Left ventricle myocardium inferior (tissue), 1 donor: Measurements from ENCODE around the gene KRT82. TPM values are rescaled to one million over a fixed set of nuclear protein-coding genes. Genes with fewer than 3 reads are reported as not detected.

Experiments
- DNase-seq: peaks from one replicate; pipeline ENCODE4 v3.0.0-alpha.2; 2020
- H3K27ac ChIP-seq: fragments of 200-600 bp; replicated peaks from 2 replicates; pipeline ENCODE4 v1.8.0; 2021
- H3K27me3 ChIP-seq: fragments of 200-600 bp; 2 replicates; pipeline ENCODE4 v1.8.0; 2021; ENCODE audit warnings: low read depth
- H3K36me3 ChIP-seq: fragments of 200-600 bp; 2 replicates; pipeline ENCODE4 v1.8.0; 2021
- H3K4me1 ChIP-seq: fragments of 200-600 bp; 2 replicates; pipeline ENCODE4 v1.8.0; 2021
- H3K4me3 ChIP-seq: fragments of 200-600 bp; 2 replicates; pipeline ENCODE4 v1.8.0; 2021; ENCODE audit warnings: mild to moderate bottlenecking, moderate library complexity
- H3K9me3 ChIP-seq: fragments of 200-600 bp; replicated peaks from 2 replicates; pipeline ENCODE4 v1.8.0; 2021
- CTCF ChIP-seq: fragments of 200-600 bp; IDR thresholded peaks from 2 replicates; pipeline ENCODE4 v1.8.0; 2021; ENCODE audit warnings: antibody characterized with exemption, mild to moderate bottlenecking, borderline replicate concordance
- intact Hi-C: fragments of 100-400 bp; cut with micrococcal nuclease; formaldehyde crosslinking; loops from one replicate; pipeline ENCODE4 v1.11.0; 2022
- total RNA-seq: library from RNA; stranded (reverse); fragmentation: NEBNext Ultra II Directional; extraction: Animal tissue kit (Norgen Biotek cat#: 25700); gene quantifications from one replicate; pipeline ENCODE4 v1.2.1, GENCODE V29; 2021
- donor health status: DM: no; HTN: yes; CAD: no; lungs with severe emphysema.

KRT82 gene
- total RNA-seq, 1 donor from 2014 or later: not detected

- Histone ChIP-seq H3K9me3 (no peaks in the 10 kb centered on the region), H3K27me3 (peaks cover 75% of the 10 kb centered on the region), H3K4me1 (peaks cover 4% of the 10 kb centered on the region), H3K36me3 (no peaks in the 10 kb centered on the region), H3K27ac (no peak overlapping the region), H3K4me3 (no peak overlapping the region)
- intact Hi-C loops: no loop called here
- TF ChIP-seq CTCF: no peak
- no peak for DNase-seq
These were observed 38.3 kb downstream of the KRT82 start for GRCh38 chr12:52367876-52368275.

- no peak for DNase-seq
- no peak within 1 kb of the TSS for H3K4me3 ChIP-seq
- H3K36me3 ChIP-seq: no peaks in the 10 kb centered on the region
- H3K9me3 ChIP-seq: no peaks in the 10 kb centered on the region
- intact Hi-C loops: no loop called here
- TF ChIP-seq CTCF: no peak
- no peak within 1 kb of the TSS for H3K27ac ChIP-seq
- H3K4me1 ChIP-seq: no peaks in the 10 kb centered on the region
- peaks cover 83% of the 10 kb centered on the region for H3K27me3 ChIP-seq
These were observed 39.2 kb downstream of the KRT82 start, which contains the start of gene KRT85 for GRCh38 chr12:52366738-52367485. KRT85 (minus strand) TSS chr12:52367481; CDS start chr12:52367405, 76 bp downstream.

- Histone ChIP-seq H3K4me3 (no peak overlapping the region), H3K27ac (no peak overlapping the region), H3K4me1 (no peaks in the 10 kb centered on the region), H3K36me3 (no peaks in the 10 kb centered on the region), H3K9me3 (no peaks in the 10 kb centered on the region), H3K27me3 (peaks cover 81% of the 10 kb centered on the region)
- DNase-seq: no peak
- TF ChIP-seq CTCF: no peak
- intact Hi-C loops: no loop called here
These were observed 41.1 kb downstream of the KRT82 start for GRCh38 chr12:52364901-52365489.

GRCh38 chr12:52364061-52364460, 42.1 kb downstream of the KRT82 start:
- TF ChIP-seq CTCF: no peak
- intact Hi-C loops: no loop called here

GRCh38 chr12:52363111-52363679, 42.9 kb downstream of the KRT82 start:
- H3K9me3 ChIP-seq: no peaks in the 10 kb centered on the region
- peaks cover 69% of the 10 kb centered on the region for H3K27me3 ChIP-seq
- H3K27ac ChIP-seq: no peak overlapping the region
- no peak for DNase-seq
- no peaks in the 10 kb centered on the region for H3K36me3 ChIP-seq
- TF ChIP-seq CTCF: no peak
- intact Hi-C loops: no loop called here
- no peaks in the 10 kb centered on the region for H3K4me1 ChIP-seq
- H3K4me3 ChIP-seq: no peak overlapping the region

More at GRCh38 chr12:52364061-52364460, 42.1 kb downstream of the KRT82 start:
- Histone ChIP-seq H3K4me3 (no peak overlapping the region), H3K27ac (no peak overlapping the region), H3K36me3 (no peaks in the 10 kb centered on the region), H3K4me1 (no peaks in the 10 kb centered on the region), H3K9me3 (no peaks in the 10 kb centered on the region), H3K27me3 (peaks cover 72% of the 10 kb centered on the region)
- DNase-seq: no peak
